Activated naive CD8-positive, alpha-beta T cell treated with anti-CD3 and anti-CD28 coated beads, Interleukin-2, amount 50 U/mL, for 16 hours (primary cell): Measurements from ENCODE around the gene TSPAN3.

Source experiments
- DNase-seq: peaks from one replicate; pipeline ENCODE4 v3.0.0-alpha.2; 2020; ENCODE audit warnings: low read depth, low spot score

TSPAN3 gene

DNA sequence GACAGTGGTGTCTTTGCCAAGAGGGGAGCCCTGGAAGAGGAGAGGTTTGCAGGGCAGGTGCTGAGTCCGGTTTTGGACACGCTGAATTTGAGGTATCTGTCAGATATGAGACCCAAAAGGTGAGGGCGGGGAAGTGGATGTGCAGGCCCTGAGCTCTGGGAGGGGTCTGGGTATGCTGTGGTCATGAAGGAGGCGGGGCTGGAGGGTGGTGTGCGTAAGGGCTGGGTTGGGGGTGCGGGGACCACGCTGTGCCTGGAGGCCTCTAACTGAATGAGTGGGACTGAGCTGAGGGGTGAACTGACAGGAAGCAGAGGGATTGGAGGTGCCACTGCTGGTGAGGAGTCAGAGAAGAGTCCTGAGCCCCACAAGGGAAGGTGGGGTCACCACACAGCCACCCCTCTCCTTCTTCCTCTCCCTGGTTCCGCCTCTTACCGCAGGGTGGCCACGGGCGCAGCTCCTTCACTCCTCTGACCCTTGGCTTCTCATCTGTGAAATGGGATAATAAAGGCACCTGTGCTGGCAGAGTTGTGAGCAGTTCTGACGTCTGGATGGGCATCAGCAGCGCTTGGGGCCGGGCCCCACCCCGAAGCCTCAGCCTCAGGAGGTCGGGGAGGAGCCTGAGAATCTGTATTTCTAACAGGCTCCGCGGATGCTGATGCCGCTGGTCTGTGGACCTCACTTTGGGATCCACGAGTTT is 47.2 kb downstream of the TSPAN3 start:
- DNase-seq: no peak

DNA sequence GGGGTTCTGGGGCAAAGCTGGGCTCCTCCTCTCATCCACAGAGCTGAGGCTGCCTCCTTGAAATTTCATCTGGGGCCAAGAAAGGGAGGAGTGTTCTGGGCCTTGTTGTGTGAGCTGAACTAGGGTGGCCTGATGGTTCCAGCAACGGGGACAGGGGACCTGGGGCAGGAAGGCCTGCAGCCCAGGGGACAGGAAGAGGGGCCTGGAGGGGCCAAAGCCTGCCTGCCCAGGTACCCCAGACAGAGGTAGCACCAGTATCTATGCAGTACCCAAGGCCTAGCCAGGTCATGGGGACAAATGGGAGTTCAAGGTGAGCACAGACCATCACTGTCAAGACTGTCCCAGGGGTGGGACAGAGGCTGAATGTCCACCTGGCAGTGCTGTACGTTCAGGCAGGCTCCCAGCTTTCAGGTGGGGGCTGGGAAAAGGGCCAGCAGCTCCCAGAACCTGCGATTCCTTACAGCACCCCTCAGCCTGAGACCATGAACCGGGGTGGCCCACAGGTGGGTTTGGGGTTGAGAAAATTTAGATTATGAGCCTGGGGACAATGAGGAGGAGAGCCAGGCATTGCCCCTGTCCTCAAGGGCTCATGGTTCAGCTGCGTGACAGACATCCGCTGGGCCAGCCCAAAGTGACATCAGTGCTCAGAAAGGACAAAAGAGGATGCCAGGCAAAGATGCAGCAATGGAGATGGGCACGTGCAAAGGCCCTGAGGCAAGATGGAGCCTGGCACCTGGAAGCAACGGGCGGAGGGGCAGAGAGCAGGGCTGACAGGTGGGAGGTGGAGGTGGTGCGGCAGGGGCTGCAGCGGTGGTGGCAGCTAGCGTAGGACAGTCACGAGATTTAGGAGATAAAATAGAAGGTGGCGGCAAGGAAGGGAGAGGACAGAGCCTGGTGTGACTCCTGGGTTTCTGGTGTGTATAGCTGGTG is 48.0 kb downstream of the TSPAN3 start:
- DNase-seq: no peak

DNA sequence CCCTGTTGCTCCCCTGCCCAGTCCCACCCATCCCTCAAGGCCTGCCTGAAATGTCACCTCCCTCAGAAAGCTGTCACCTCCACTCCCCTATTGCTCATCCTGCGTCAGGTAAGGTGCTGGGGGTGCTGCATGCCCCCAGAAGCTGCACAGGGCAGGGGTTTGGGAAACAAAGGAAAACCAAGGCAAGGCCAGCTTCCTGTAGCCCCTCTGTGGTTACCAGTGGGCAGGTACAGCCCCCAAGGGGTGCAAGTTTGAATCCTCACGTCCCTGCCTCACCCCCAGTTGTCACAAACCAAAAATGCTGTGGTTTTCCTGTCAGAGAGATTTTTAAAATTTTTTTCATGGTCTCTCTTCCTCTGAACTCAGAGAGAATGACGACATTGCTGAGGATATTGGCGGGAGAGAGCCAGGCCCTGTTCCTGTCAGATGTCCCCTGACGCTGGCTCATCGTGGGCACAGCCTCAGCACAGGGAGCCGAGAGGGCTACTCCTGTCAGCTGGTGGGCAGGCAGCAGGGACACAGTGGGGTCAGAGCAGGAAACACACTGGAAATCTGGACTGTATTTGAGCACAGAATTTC is 49.0 kb downstream of the TSPAN3 start:
- no peak for DNase-seq

DNA sequence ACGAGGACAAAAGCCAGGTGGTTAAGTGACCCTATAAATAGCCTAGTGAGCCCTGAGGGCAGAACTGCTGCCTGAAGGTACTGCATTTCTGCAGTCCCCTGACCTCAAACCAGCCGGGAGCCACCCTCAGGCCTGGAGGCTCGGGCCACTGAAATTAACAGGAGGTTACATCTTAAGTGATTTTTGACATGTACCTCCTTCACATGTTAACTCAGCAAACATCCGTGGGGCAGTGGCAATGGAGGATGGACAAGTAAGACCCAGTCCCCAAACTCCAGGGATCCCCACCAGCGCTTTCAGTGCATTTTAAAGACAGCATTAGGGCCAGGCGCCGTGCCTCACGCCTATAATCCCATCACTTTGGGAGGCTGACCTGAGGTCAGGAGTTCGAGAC is 49.8 kb downstream of the TSPAN3 start:
- no peak for DNase-seq

DNA sequence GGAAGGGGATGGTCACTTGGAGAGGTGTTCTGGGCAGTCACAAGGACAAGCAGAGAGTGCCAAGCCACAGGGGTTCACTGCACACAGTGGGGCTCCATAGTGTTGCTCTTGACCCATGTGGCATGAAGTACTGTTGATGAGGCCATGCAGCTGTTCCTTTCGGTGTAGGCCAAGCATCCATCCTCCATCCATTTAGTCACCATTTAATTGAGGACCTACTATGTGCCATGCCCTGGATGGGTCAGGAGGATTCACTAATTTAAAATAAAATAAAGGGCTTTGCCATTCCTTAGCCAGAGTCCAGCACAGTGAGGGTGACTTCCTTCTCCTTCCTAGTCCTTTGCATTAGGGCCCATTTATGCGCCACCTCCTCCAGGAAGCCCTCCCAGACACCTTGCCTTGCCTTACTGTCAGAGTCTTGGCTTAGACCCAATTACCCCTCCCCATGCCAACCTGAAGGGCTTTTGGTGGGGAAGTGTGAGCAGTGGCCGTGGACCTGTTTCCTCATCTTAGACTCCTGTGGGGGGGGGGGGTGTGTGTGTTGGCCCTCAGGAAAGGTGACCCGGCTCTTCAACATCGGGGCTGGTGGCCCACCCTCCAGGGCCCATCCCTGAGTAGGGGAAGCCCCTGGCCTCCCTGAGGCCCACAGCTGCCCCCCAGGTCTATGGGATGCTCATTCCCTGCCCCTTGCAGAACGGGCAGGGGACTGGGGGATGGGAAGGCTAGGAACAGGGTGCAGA is 50.4 kb downstream of the TSPAN3 start:
- no peak for DNase-seq

DNA sequence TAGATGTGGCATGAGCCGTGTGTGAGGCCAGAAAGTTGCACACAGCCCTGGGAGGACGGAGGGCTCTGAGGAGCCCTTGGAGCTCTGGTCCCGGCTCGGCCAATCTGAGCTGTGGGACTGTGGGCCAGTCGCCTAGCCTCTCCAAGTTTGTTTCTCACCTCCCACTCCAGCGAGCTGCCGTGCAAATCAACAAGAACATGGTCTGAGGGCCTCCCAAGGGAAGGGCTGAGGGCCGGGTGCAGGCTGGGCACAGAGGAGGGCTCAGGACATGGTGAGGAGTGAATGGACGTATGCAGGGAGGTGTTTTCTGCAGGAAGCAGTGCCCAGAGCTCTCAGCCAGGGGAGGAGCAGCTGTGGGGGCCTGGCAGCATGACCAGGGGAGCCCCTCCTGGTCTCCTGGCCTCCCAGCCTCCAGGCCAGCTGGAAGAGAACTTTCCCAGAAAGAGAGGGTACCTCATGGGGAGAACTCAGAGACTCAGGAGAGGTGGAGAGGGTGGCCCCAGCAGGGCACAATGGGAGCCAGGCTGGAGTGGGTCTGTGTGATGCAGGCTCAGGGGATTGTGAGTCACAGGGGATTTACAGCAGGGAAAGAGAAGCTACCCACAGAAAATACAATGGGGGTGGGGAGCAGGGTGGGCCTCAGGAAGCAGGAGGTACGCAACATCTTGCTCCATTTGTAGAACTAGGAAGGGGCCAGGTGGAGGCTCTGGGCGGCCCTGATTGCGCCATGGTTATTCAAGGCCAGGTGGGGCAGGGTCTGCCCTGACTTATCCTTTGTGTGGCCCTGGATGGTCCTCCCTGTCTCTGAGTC is 51.2 kb downstream of the TSPAN3 start:
- DNase-seq: no peak

DNA sequence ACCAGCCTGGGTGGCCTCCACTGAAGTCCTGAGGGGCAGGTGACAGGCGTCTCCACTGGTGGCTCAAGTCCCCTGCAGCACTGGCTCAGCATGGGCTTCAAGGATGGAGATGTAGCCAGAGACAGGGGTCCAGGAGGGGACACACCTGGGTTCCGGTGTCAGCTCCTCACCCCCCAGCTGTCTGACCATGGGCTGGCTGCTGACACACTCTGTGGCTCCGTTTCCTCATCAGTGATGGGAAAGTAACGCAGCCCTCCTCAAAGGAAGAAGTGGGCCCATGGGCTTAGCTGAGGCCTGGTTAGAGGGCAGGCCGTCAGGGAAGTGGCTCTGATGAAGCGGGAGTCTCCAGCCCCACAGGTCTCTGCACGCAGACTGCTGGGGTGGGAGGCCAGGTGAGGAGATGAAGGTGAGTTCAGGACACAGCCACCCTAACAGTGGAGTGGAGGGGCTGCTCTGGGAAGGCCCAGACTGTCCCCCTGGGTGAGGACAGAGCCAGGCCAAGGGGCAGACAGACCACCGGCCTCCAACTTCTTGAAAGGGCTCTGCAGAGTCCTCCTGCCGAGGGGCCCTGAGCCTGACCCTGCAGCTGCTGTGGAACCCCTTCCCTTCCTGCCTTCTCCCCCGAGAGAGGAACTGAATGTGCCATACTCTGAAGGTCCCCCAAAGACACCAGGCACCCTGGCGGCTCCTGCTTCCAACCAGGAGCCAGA is 52.0 kb downstream of the TSPAN3 start:
- no peak for DNase-seq

DNA sequence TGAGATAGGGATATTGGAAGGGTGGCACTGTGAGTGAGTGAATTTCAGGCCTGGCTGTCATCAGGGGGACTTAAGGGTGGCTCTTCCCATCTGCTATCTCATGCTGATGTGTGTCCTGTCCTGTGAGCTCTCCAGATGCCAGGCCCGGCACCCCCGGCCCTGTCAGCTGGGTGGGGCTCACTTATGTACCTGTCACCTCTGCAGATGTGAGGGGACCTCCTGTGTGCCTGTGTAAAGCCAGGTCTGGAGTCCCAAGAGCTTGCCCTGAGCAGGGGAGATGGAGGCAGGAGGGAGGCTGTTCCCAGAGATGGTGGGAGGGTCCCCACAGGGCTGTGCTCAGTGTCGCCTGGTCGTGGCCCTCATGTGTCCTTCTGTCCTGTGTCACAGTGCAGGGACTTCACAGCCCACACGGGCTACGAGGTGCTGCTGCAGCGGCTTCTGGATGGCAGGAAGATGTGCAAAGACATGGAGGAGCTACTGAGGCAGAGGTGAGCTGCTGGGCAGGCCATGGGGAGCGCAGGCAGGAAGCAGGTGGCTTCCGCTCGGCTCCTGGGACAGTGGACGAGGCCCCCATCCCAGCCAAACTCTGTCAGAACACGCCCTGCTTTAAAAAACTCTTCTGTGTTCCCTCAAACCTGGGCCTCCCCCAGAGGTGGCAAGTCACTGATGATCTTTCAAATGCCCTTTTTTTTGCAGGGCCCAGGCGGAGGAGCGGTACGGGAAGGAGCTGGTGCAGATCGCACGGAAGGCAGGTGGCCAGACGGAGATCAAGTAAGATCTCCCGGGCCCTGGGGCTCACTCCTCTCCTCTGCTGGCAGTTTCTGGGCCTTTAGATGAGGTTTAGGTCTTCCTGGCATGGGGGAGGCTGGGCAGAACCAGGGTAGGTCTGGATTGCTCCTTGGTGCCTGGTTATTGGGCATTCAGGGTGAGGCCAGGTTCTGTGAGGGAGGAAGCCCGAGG is 52.9 kb downstream of the TSPAN3 start:
- DNase-seq: no peak

DNA sequence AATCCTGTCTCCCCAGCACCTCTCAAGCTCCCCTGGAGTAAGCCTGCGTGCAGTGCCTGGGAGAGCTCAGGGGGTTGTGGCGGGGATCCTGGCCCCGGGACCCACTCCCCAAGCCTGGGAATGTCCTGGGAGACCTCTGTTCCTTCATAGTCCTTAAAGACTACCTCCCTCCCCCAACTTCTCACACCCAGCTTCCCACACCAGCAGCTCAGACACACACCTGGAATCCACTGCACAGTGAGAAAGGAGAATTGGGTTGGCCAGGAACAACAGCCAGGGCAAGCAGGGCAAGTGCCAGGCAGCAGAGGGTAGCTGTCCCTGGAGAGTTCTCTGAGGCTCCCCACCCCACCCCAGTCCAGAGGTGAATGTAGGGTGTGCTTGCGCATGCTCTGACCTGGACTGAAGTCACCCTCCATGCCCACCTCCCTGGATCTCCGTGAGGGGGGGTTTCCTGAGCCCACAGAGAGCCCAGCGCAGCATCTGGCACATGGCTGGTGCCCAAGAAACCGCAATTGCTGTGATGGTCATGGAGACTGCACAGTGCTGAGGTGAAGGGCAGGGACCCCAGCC is 53.7 kb downstream of the TSPAN3 start:
- no peak for DNase-seq

DNA sequence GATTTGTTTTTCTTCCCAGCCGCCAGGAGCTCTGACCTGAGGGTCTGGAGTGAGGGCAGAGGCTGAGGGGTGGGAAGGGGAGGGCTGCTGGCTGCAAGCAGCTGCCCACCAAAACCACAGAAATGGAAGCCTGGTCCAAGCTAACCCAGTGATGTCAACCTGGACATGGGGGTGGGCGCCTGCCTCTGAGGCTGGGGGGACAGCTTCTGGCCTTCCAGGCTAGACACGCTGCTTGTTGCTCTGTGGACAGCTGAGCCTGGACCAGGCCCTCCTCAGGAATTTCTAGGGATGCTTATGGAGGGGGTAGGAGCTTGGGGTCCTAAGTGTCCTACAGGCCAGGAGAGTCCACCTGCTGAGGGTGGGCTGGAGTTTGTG is 54.6 kb downstream of the TSPAN3 start:
- no peak for DNase-seq

DNA sequence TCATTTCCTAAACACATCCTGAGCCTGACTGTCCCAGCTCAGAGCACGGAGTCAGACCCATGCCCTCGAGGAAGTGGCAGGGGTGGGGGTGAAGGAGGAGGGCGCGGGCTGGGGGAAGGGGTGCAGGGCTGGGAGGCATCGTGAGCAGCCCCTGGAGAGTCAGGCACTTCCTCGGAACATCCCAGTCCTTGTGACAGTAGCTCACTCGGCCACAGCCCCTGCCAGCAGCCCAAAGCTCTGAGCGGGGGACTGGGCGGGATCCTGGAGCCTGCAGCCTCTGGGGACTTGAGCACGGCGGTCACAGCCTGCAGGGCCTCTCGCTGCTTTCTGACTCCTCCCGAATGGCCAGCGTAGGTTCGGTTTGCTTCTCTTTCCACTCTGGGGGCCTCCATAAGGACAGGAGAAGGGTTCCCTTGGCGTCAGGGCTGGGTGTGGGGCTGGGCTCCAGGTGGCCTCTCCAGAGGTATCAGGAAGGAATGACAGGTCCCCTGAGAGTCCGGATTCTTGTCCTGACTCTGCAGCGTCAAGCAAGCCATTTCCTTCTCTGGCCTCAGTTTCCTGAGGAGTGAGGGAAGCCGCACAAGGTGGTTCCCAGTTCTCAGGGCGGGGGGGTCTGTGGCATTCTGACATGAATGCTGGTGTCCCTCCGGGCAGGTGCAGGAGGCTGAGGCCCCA is 55.1 kb downstream of the TSPAN3 start:
- DNase-seq: no peak

DNA sequence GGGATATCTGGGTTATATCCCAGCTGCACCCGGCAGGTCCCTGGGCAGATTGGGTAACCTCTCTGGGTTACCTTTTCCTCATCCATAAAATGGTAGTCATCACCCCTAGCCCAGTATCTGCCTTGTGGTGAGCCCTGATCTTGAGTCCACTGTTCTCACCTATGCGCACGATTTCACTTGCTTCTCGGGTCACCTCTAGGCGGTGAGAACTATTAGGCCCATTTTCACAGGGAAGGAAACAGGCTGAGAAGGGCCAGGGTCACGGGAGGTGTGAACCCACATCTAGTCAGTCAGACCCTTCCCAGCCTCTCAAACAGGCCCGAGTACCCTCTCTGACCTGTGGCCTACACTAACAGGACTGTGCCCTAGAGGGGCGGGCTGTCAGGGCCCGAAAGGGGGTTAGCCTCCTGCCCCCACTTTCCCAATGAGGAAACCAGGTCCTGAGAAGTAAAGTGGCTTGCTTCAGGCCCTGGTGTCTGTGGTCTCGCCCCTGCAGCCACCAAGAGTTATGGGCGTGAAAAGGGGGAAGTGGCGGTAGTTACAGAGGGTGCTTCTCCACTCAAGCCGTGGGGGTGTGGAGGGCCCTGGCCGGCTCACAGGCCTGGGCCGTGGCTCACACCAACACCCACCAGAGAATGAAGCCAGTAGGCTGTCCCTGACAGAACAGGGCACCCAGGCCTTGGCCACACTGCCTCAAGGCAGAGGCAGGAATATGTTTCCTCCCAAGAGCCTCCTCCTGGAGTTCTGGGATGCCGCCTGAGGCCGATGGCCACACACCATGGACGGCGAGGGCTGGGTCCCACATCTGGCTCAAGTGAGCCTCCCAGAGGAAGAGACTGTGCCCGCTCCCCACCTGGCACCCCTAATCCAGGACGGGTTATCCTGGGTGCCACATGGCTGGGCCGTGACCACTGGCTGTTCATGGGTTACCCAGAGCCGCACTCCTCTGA is 56.5 kb downstream of the TSPAN3 start:
- no peak for DNase-seq

DNA sequence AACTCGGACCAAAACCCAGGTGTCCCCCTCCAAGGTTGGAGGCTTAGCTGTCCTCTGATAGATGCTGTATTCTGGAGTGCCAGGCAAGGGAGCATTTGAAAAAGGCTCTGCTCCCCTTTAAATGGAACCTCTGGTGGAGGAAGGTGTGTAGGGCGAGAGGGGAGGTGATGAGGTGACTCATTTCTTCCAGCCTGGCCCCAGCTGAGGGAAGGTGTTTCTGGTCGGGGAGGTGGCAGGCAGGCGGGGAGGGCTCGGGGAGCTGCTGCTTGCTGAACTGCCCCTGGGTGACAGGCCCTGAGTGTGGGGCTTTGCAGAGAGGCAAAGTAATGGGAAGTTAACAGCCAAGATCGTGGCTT is 57.2 kb downstream of the TSPAN3 start:
- peak; percentile 78 for DNase-seq

DNA sequence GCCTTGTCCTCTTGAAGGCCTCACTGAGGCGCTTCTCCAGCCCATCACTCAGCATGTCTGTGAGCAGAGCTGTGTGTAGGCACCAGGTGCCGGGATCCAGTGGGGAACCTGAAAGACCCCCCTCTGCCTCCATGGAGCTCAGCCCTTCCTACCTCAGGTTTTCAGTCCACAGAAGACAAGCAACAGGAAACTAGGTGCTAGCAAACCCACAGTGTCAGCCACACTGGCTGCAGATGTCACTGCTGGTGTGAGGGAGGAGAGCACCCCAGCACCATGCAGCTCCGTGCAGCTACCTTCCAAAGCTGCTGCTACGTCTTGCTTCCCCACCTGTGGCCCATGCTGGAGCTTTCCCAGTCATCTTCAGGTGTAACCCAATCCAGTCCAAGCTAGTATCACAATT is 58.0 kb downstream of the TSPAN3 start:
- DNase-seq: no peak

DNA sequence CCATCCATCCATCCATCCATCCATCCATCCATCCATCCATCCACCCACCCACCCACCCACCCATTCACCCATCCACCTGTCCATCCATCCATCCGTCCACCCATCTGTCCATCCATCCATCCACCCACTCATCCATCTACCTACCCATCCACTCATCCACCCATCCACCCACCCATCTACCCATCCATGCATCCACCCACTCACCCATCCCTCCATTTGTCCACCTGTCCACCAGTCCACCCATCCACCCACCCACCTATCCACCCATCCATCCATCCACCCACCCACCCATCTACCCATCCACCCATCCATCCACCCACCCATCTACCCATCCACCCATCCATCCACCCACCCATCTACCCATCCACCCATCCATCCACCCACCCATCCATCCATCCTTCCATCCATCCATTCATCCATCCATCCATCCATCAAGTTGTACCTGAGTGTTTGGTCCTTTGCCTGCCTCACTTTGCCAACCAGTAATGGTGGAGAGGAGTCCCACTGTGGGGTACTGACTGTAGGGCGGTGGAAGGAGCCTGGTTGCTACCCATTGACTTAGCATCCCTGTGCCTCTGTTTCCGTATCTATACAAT is 58.7 kb downstream of the TSPAN3 start:
- DNase-seq: no peak

DNA sequence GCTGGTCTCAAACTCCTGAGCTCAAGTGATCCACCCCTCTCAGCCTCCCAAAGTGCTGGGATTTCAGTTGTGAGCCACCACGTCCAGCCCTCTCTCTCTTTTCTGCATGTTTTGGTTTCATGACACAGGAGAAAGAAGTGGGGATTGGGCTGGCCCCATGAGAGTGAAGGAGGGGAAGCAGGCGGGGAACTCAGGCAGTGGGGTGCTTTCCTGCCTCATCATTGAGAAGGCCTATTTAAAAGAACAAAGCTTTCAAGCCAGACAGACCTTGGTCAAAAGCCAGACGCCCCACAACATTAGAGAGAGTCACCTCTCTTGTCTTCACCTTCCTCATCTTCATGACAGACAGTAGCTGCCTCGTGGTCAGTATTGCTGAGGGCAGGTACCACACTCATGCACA is 60.1 kb downstream of the TSPAN3 start:
- DNase-seq: no peak

DNA sequence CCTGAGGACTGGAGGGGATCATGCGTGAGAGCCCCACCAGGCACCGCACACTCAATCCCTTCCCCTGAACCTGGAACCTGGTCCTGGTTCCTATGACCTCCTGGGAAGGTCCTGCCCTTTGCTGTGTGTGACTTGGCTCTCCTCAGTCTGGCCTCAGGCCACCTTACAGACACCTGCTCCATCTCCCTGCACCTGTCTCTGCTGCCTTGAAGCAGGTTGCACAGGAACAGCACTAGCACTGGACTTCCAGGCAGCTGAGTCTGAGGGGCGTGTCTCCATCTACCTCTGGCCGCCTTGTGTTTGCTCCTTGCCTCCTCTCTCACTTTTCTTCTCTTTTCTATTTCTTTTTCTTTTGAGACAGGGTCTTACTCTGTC is 60.6 kb downstream of the TSPAN3 start:
- no peak for DNase-seq
